GM13977 (cell line): Measurements from ENCODE around the gene P3H2.
"Not testable (repeated sequence)": the region's sequence is repeated elsewhere in the genome, so short reads cannot be mapped to it uniquely, and the experiment has no call there.

Experiments used
- DNase-seq: peaks from one replicate; pipeline ENCODE4 v3.0.0; 2012; ENCODE audit warnings: low spot score
- in situ Hi-C: fragments of 300-500 bp; cut with MboI; formaldehyde crosslinking; loops from one replicate; pipeline ENCODE4 v1.12.0; 2022; ENCODE audit warnings: low sequenced_read_pairs, low pct_unique_long_range_greater_than_20kb, mixed read lengths, inconsistent platforms; ENCODE audit not compliant: unreplicated experiment
- TF ChIP-seq, protein P1 (sequence below): IDR thresholded peaks from 2 replicates; pipeline ENCODE4 v1.5.1; 2012; ENCODE audit warnings: mild to moderate bottlenecking, control low read depth; ENCODE audit not compliant: insufficient read depth; ENCODE audit errors: extremely low read depth, missing control alignments

P3H2 gene

GRCh38 chr3:189964623-189965332, 155.9 kb downstream of the P3H2 start:
- in situ Hi-C loops = loop anchor here (10.0 to 25.0 kb wide), 2 partner anchors 230 to 723 kb away; no protein-coding TSS in a partner anchor
- DNase-seq = no peak
- TF ChIP-seq, protein P1, sequence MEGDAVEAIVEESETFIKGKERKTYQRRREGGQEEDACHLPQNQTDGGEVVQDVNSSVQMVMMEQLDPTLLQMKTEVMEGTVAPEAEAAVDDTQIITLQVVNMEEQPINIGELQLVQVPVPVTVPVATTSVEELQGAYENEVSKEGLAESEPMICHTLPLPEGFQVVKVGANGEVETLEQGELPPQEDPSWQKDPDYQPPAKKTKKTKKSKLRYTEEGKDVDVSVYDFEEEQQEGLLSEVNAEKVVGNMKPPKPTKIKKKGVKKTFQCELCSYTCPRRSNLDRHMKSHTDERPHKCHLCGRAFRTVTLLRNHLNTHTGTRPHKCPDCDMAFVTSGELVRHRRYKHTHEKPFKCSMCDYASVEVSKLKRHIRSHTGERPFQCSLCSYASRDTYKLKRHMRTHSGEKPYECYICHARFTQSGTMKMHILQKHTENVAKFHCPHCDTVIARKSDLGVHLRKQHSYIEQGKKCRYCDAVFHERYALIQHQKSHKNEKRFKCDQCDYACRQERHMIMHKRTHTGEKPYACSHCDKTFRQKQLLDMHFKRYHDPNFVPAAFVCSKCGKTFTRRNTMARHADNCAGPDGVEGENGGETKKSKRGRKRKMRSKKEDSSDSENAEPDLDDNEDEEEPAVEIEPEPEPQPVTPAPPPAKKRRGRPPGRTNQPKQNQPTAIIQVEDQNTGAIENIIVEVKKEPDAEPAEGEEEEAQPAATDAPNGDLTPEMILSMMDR = no peak

DNA sequence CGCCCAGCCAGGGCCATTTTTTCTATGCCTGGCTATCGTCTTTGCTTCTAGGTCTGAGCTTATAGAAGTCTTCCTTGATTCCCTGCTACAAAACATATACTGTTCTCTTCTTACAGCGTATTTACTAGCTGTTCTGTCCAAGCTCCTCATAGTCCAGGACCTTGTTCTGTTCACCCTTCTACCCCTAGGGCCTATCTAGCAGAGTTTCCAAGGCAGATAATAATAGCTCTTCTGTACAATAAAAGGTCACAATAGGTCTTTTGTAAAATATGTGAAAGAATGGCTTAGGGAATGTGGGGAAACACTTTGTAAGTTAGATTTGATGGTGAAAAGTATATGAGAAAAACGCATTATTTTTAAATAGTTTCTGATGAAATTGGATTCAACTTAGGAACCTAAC, 158.2 kb downstream of the P3H2 start:
- in situ Hi-C loops = loop anchor here (10.0 to 25.0 kb wide), 2 partner anchors 232 to 725 kb away; no protein-coding TSS in a partner anchor
- TF ChIP-seq, protein P1 = no peak

GRCh38 chr3:189961522-189962161, 159.1 kb downstream of the P3H2 start:
- TF ChIP-seq, protein P1 = peak; percentile 92
- peak; percentile 68 for DNase-seq
- in situ Hi-C loops = loop anchor here (10.0 to 25.0 kb wide), 2 partner anchors 233 to 726 kb away; no protein-coding TSS in a partner anchor

More for the DNA sequence above, 158.2 kb downstream of the P3H2 start:
- DNase-seq = no peak

DNA sequence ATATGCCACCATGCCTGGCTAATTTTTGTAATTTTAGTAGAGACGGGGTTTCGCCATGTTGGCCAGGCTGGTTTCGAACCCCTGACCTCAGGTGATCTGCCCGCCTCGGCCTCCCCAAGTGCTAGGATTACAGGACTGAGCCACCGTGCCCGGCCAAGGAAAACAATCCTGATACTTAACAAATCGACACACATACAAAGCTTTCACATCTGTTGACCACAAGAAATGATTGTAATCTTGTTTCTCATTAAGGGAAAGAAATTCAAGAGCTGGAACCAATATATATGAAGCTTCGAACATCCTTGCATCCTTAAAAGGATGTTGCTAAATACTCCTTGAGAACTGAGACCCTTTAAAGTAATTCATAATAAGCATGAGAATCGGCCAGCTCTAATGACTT, 159.6 kb downstream of the P3H2 start:
- in situ Hi-C loops = loop anchor here (10.0 to 25.0 kb wide), 2 partner anchors 234 to 726 kb away; no protein-coding TSS in a partner anchor
- not testable (repeated sequence) for DNase-seq

- no peak for DNase-seq
- TF ChIP-seq, protein P1 = no peak
- in situ Hi-C loops = loop anchor here (10.0 to 25.0 kb wide), 2 partner anchors 680 to 732 kb away; no protein-coding TSS in a partner anchor
Observed at GRCh38 chr3:189954733-189955665, 165.7 kb downstream of the P3H2 start.

GRCh38 chr3:189953551-189953950, 167.1 kb downstream of the P3H2 start:
- DNase-seq = no peak
- in situ Hi-C loops = loop anchor here (10.0 to 25.0 kb wide), 2 partner anchors 679 to 734 kb away; no protein-coding TSS in a partner anchor
- TF ChIP-seq, protein P1 = no peak
